Prostate gland (tissue), 2 donors: ENCODE results near the gene ALDH8A1.

Experiments used
- POLR2AphosphoS5 ChIP-seq: sonication (generic); formaldehyde crosslinking; IDR thresholded peaks from one replicate; pipeline ENCODE4 v1.6.1; 2017; ENCODE audit warnings: antibody characterized with exemption
- TF ChIP-seq, protein P1 (sequence below), 4 experiments: fragments of 200-600 bp in 2 of 4; fragments of 450-650 bp in 2 of 4; sonication (generic) in 2 of 4; IDR thresholded peaks; 1 replicate in 3 of 4; 2 replicates in 1 of 4; pipeline ENCODE4 v1.5.1; 2016 to 2019; ENCODE audit warnings: antibody characterized with exemption in 4 of 4, mild to moderate bottlenecking in 2 of 4, moderate library complexity in 2 of 4

DNA sequence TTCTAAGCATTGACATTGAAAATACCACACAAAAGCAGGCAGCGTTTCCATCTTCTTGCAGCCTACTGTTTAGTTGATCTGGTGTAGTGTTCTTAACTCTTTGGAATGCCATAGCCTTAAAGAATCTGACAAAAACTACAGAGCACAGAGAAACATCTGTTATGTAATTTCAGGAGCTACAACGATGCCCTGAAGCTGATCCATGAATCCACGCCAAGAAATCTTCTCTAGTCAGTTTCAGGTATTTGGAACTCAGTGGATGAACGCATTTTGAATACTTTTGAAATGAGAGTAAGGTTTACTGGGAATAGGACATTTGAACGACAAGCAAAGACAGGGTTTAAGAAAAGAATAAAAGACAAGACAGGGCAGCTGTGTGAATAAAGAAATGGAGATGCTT, 17.8 kb downstream of the ALDH8A1 start:
- no peak for TF ChIP-seq POLR2AphosphoS5
- TF ChIP-seq, protein P1, sequence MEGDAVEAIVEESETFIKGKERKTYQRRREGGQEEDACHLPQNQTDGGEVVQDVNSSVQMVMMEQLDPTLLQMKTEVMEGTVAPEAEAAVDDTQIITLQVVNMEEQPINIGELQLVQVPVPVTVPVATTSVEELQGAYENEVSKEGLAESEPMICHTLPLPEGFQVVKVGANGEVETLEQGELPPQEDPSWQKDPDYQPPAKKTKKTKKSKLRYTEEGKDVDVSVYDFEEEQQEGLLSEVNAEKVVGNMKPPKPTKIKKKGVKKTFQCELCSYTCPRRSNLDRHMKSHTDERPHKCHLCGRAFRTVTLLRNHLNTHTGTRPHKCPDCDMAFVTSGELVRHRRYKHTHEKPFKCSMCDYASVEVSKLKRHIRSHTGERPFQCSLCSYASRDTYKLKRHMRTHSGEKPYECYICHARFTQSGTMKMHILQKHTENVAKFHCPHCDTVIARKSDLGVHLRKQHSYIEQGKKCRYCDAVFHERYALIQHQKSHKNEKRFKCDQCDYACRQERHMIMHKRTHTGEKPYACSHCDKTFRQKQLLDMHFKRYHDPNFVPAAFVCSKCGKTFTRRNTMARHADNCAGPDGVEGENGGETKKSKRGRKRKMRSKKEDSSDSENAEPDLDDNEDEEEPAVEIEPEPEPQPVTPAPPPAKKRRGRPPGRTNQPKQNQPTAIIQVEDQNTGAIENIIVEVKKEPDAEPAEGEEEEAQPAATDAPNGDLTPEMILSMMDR (IDR thresholded peaks at IDR 0.05) = no peak
